ENCODE data around the gene TIPARP.

GRCh38 chr3:156735471-156735870 lies 61.1 kb downstream of the TIPARP start:
- TF ChIP-seq CTCF (conservative IDR thresholded peaks at IDR 0.05; ENCODE audit: low read length) = no peak
- TF ChIP-seq EZH2phosphoT487 (IDR thresholded peaks at IDR 0.05; ENCODE audit: borderline replicate concordance) = no peak
